ENCODE results near the gene PROSER2.

- TF ChIP-seq ZNF24 (IDR thresholded peaks at IDR 0.05) (no peak), ZNF449 (CRISPR knock-in tag; IDR thresholded peaks at IDR 0.05) (no peak), ZNF764 (CRISPR knock-in tag; IDR thresholded peaks at IDR 0.05; ENCODE audit: low read depth) (no peak), JUN (IDR thresholded peaks at IDR 0.05; ENCODE audit: borderline replicate concordance, low read depth, low read length) (no peak), JUN (CRISPR knock-in tag; IDR thresholded peaks at IDR 0.05; ENCODE audit: borderline replicate concordance) (no peak), CTCF (IDR thresholded peaks at IDR 0.05 in 2 of 3, conservative IDR thresholded peaks at IDR 0.05 in 1 of 3; ENCODE audit: insufficient read depth in 2 of 3, low read depth in 1 of 3, low read length in 3 of 3) (no peak), MYC (IDR thresholded peaks at IDR 0.05; ENCODE audit: low read depth, low read length) (no peak), MYC (CRISPR knock-in tag; IDR thresholded peaks at IDR 0.05; ENCODE audit: borderline replicate concordance, low read depth) (no peak), CREB1 (IDR thresholded peaks at IDR 0.05) (no peak), CREB1 (CRISPR knock-in tag; IDR thresholded peaks at IDR 0.05) (no peak), NONO (IDR thresholded peaks at IDR 0.05; ENCODE audit: low read depth in 2 of 2, low read length in 1 of 2) (no peak), RFX5 (IDR thresholded peaks at IDR 0.05; ENCODE audit: low read depth, low read length) (no peak), EZH2 (IDR thresholded peaks at IDR 0.05; ENCODE audit: borderline replicate concordance, low read depth, low read length) (no peak), THRB (CRISPR knock-in tag; conservative IDR thresholded peaks at IDR 0.05) (no peak), POLR2A (conservative IDR thresholded peaks at IDR 0.05) (no peak)
Measured at GRCh38 chr10:11835704-11836103, 12.5 kb downstream of the PROSER2 start.
